LoVo (cell line): ENCODE measurements around the gene USB1.
"Not testable (repeated sequence)": the region's sequence is repeated elsewhere in the genome, so short reads cannot be mapped to it uniquely, and the experiment has no call there.

Experiments used
- DNase-seq: peaks from one replicate; pipeline ENCODE4 v3.0.0-alpha.2; 2016; ENCODE audit warnings: low spot score

The USB1 gene

DNA sequence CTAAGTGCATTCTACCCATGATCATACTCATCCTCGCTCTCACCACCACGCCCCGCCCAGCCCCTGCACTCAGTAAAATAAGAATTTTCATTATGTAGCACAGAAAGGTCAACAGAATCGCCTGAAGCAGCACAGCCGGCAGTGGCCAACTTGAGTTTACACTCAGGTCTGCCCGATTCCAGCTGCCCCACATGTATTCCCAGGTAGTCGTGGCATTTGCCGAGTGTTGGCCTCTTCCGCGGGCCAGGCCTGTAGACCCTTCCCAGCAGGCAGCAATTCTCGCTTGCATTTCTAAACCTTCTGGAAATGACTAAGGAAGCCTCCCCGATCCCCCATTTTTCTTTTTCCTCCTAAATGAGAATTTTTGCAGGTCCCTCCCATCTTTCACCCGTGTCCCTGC lies 30.9 kb upstream of the USB1 start:
- no peak for DNase-seq

DNA sequence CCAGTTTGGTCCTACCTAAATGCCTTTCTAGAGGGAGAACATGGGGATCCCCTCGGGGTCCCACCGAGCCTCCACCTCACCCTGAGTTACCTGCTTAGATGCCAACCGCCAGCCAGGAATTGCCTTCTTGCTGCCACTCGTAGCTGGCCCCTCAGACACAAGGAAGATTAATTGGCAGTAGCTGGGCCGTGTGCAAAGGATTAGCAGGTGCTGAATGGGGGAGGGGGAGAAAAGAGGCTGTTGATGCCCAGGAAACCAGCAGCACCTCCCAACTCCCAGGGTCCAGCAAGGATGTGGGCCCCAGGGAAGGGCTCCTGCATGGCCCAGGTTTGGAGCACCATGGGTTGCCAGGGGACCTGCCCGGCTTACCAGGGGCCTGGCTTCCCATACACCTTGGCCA lies 30.2 kb upstream of the USB1 start, which contains the start of gene CNGB1:
CNGB1 (minus strand) TSS at position 159 of the 400 bp plus-strand sequence. CDS start 3,842 bp downstream, outside the sequence.
- DNase-seq, result no peak

DNA sequence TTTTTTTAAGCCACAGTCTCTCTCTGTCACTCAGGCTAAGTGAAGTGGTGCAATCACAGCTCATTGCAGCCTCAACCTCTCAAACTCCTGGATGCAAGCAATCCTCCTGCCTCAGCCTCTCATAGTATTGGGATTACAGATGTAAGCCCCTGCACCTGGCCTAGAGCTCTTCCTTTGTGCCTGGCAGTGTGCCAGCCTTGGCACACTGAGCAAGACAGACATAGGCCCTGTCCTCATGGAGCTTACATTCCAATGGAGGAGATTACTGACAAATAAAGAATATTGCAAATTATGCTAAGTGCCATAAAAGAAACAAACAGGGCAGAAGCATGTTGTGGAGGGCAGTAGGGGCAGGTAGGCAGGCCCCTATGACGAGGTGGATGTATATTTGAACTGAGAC lies 29.4 kb upstream of the USB1 start:
- no peak for DNase-seq

DNA sequence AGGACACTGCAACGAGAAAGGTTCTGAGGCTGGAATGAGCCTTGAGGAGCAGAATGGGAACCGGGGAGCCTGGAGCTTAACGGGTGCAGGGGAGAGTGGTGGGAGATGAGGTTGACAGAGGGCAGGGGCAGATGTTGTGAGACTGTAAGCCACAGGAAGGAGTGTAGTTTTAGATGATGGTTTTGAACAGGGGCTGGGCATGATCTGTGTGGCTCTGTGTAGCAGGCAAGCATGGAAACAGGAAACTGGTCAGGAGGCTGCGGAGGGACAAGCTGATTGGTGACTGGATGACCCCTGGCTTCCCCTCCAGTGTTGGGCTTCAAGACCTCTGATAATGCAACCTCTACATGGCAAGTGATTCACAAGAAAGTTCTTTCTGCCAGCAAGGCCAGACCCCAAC lies 28.9 kb upstream of the USB1 start:
- DNase-seq, result no peak

DNA sequence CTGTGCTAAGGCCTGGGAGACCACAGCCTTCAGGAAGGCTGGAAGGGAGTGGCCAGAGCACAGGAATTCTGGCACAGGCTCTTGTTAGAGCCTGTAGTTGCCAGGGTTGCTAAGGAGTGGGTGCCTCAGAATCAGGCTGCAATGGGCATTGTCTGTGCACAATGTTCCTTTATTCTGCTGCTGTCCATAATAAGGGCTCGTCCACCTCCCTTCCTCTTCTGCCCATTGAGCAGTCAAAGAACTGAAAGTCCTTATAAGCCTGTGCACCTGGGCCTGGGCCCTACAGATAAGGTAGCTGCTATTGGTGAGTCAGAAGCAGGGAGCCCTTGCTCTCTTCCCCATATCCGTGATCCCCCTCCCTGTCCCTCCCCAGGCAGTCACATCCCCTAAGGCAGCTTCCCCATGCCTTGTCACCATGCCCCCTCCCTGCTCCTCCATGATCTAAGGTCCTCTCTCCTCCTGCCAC lies 24.8 kb upstream of the USB1 start:
- no peak for DNase-seq

DNA sequence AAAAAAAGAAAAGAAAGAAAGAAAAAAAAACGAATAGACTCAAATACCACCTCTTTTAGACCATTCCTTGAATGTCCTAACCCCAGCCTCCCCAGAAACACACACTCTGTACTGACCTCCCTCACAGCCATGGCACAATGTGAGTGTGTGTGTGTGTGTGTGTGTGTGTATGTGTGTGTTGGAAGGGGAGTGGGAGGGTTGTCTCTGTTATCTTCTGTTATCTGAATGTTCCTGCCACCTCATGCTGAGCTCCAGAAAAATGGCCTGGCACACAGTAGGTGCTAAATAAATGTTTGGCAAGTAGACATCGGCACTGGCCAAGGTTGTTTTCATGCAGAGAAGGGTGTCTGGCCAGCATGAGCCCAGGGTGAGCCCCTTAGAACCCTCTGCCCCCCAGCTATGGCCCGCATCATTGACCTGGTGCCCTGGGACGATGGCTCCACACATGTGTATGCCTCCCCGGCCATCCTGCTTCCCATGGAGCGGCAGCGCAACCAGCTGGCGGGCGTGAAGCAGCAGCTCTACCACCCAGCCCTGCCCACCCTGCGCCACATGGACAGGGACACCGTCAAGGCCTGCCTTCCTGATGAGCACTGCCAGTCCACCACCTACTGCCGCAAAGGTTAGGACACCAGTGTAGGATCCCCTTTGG lies 23.7 kb upstream of the USB1 start:
- no peak for DNase-seq

DNA sequence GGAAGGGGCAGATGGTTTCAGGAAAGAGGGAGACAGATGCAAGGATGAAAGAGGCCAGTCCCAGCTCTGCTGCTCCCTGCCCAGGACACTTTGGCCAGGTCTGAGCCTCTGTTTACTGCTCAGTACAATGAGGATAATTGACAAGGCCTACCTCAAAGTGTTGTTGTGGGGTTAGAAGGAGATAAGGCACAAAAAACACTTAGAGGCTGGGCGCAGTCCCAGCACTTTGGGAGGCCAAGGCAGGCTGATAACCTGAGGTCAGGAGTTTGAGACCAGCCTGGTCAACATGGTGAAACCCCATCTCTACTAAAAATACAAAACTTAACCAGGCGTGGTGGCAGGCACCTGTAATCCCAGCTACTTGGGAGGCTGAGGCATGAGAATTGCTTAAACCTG lies 23.1 kb upstream of the USB1 start:
- not testable (repeated sequence) for DNase-seq

DNA sequence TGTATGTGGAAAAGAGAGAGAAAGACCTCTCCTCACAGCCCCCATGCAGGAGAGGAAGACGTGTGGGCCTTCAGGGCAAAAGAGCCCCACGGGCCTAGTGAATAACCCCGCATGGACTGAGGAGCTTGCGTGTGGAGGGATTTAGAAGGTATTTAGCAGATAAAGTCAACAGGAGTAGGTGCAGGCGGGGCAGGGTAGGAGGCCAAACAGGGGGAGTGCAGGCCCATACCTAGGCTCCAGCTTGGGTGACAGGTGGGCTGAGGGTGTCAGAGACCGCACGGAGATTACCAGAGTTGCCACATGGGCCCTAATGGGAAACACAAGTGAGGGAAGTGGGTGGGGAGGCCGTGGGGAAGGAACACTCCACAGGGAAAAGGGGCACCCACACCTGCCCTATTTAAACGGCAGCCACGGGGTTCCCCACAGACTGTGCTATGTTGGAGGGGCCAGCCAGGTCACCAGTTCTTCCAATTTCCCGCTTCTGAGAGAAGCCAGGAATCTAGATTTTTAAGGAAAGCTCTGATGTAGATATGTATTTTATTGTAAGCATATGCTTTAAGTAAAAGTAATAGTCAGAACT lies 22.1 kb upstream of the USB1 start:
- DNase-seq, result no peak

DNA sequence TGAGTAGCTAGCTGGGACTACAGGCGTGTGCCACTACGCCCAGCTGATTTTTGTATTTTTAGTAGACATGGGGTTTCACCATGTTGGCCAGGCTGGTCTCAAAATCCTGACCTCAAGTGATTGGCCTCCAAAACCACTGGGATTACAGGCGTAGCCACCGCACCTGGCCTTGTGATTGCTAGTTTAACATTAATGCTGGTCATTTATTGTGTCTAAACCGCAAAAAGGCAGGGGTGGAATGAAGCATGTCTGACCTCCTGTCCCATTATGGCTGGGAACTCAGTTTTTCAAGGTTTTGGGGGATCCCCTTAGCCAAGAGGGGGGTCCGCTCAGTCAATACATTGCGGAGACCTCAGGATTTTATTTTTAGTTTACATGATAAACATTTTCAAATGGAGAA lies 19.6 kb upstream of the USB1 start:
- no peak for DNase-seq

DNA sequence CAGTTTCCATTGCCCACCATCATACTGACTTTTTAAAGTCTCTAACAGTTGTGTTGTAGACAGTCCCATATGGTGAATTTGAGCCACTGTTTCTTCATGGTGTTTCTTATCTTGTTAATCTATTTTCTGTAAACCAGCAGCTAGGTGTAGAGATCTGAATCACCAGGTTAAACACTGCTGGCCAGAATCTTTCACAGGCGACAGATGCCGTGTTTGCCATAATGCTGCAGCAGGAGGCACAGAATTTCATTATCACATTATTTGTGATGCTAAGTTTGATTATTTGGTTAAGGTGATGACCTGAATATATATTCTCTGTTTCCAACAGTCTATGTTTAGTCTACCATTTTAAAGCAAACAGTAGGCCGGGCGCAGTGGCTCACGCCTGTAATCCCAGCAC lies 18.8 kb upstream of the USB1 start:
- DNase-seq, result no peak

DNA sequence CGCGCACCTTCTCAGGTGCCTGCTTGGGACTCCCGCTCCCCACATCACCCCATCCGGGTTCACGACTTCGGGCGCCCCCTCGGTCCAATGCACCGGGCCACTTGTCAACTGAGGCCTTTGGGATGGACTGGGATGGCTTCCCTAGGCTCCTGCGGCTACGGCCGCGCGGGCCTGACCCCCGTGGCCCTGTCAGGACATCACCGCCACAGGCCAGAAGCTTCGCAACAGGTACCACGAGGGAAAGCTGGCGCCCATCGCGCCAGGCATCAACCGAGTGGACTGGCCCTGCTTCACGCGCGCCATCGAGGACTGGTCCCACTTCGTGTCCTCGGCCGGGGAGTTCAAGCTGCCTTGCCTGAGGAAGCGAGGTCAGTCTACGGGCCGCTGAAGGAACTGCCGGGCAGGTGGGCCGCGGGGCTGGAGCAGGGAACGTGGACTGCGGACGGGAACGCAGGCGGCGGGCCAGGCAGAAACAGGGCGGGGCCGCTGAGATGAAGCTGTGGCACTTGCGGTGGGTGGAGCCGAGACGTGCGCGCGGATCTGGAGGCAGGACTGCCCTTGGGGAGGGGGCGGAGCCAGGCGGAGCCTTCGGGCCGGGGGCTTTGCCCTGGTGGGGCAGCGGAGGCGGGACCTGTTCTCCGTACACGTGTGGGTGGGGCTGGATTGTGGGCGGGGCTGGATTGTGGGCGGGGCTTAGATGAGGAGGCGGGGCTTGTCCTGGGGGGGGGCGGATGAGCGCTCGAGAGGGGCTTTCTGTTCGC lies 16.6 kb upstream of the USB1 start:
- no peak for DNase-seq

DNA sequence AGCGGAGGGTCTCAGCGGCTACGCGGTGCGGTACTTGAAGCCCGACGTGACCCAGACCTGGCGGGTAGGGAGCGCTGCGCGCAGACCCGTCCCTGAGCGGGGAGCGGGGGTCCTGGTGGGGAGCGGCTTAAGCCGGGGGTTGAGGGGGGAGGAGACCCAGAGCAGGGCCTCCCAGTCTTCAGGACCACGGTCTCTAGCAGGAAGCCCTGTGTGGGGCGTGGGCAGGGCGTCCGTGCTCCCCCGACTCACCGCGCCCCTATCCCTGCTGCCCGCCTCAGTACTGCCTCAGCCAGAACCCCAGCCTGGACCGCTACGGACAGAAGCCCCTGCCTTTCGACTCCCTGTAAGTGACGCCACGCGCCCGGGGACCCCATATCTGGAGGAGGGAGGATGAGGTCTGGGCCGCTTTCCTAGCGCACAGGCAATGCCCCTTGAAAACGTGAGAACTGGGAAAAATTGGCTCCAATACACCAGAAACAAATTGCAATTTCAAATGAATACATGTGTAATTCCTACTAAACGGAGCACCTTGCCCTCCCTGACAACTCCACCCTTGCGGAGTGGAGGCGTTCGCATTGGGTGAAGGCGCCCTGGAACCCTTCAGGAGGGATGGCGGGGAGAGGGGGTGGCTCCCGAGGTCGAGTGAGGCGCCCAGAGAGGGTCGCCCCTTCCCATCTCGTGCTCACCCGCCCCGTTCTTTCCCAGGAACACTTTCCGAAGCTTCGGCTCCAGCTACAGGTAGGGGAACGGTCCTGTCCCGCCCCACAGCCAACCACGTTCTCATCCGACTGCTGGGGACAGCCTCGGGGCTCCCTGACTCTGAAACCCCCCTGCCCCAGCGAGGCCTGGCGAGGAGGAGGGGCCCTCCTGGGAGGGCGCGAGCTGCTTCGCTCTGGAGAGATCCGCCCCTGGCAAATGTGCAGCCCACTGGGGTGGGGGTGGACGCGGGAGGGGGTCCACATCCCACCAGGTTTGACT lies 15.7 kb upstream of the USB1 start:
- no peak for DNase-seq

DNA sequence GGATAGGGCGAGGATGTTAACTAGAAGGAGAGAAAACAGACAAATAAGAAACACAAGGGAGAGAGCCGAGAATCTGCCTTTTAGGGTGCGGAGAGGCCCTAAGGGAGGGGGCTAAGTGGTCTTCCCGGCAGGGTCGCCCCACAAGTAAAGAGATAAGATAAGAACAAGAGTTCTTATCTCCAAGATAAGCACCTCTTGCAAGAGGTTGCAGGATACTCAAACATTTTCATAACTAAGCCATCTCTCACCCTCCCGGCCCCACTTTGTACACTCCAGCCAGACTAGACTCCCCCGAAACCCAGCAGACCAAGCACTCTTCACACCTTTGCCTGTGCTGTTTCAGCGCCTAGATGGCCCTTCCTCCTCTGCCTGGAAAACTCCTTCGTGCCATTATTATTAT lies 15.0 kb upstream of the USB1 start:
- no peak for DNase-seq

DNA sequence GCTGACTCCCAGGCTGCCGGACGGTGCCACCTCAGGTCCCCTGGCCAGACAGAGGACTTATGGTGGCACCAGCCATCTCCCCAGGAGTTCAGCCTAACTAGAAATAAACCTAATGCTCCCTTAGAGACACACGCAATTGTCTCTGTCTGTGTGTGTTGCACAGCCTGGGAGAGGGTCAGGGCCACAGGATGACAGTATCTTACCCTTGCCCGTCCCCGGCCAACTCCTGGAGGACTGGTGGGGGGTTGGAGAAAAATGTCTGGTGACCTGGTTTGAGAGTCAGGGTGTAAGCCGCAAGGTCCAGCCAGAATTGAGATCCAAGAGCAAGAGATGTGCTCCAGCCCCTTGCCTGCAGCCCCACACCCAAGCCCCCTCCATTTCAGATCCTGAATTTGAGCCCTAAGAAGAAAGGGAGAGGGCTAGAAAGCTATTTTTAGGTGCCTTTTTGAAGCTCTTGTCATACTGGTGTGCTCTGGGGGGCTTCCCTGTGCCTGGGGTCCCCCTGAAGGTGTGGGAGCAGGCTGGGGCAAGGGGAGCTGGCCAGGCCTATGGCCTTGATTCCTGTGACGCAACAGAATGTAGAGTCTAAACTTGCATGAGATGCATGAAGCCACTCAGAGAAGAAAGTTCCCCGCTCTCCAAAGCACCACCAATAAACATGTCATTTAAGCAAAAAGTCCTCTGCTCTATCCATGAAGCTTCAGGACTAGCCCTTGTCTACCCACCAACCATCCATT lies 13.6 kb upstream of the USB1 start:
- DNase-seq, result no peak

DNA sequence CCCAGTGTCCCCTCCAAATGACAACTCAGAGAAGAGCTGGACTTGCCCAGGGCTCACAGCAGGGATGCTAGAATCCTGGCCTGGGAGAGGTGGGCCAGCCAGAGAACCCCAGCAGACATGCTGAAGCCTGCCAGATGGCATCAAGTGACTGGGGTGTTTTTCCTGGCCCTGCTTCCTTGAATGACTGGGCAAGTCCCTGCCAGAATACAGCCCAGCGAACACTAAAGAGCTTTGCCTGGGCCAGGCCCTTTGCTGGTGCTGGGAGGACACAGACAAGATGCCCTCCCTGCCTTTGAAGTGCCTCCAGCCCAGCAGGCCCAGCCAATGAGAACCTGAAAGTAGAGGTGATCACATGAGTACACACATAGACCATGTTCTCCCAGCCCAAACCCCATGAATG lies 12.3 kb upstream of the USB1 start:
- peak; percentile 21 for DNase-seq

DNA sequence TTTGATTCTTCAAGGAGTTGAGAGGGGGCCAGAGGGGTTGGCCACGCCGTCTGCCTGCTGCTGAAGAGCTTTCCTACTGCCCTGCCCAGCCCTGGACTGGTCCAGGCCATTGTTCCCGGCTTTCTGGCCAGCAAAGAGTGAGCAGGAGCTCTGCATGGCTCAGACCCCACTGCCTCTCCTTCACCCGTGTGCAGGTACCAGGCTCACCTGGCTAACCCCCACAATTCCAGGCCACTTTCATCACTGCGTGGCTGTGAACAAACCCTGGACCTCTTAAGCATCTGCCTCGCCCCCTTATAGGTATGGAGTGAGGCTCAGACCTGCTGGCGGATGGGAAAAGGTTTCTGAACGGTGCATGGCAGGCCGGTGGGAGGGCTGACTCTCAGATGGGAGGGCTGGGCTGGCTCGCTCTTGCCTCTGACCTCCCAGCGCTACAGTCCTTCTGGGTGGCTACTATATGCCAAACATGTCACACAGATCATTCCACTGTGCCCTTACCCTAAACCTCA lies 9.6 kb upstream of the USB1 start:
- DNase-seq, result no peak

DNA sequence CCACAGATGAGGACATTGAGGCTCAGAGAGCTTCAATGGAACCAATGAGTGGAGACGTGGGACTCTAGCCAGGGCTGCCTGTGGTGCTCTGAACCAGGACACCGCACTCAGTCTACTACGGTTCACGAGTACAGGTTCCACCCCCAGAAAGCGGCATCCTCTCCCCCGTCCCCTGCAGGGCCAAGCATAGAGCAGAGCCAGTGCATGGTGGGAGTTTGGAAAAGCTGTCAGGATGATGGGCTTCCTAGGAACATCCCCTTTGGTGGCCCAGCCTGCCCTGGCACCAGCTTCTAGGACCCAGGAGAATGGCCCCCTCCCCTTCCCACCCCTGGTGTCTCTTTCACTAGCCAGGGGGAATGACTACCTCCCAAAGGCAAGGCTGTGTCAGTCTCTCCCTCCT lies 9.1 kb upstream of the USB1 start:
- no peak for DNase-seq

DNA sequence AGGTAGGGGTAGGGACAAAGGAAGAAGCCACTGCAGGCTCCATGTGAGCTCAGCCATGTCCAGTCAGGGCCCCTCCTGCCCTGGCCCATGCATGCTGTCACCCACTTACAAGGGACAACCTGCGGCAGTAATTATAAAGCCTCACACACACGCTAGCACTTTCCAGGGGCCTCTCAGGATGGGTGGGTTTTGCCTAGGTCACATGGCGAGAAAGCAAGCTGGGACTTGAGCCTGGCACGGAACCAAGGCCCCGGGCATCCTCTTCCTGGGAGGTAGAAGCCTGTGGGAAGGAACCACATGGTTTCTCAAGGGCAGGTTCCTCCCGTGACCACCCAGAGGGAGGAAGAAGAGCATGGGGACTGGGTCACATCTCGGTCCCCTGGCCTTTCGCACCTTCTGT lies 7.8 kb upstream of the USB1 start:
- no peak for DNase-seq

DNA sequence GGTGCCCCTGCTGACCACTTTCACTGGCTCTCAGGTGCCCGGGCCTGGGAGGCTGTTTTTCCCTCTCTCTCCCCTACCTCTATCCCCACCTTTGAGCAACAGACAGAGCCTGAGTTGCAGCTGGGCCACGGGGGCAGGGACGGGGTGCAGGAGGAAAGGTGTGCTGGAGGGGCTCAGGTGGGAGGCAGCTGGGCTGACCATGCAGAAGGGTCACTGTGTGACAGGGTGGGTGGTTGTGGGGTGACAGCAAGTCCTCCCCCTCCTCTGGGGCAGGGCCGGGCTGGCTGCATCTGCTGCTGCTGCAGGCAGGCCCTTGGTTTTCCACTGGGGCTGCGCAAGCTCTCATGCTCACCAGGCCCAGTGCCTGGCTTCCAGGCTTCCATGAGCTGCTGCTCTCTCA lies 7.3 kb upstream of the USB1 start:
- no peak for DNase-seq

DNA sequence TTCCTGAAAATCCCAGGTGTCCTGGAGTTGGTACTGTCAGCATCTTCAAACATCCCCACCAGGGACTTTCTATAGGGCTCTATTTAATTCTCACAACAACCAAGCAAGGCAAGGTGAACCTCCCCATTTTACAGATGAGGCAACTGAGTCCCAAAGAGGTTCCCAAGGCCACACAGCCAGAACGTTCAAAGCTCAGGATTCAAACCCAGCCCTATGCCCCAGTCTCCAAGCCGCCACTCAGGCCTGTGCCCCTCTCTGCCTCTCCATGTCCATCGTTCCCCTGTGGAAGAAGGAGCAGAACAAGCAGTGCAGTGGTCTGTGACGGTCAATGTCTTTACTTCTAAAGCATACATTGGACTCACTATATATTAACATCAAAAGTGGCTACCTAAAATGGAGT lies 6.8 kb upstream of the USB1 start:
- DNase-seq, result no peak

DNA sequence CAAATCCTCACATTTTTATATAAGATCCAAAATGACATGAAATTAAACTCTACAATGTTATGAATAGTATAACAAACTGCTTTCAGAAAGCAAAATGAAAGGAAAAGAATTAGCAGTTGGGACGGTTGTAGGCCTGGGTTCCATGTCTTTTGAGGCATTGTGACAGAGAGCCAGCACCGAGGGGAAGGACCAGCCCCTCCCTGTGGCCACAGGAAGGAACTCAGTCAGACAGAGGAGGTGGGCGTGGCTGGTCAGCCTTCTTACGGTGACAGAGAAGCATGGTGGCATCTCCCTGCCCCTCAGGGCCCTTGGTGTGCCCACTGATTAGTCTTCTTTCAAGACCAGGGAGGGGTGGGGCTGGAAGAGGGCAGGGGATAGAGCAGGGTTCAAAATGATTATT lies 6.4 kb upstream of the USB1 start:
- peak; percentile 12 for DNase-seq
